Measurements from ENCODE around the gene DDRGK1.

DNA sequence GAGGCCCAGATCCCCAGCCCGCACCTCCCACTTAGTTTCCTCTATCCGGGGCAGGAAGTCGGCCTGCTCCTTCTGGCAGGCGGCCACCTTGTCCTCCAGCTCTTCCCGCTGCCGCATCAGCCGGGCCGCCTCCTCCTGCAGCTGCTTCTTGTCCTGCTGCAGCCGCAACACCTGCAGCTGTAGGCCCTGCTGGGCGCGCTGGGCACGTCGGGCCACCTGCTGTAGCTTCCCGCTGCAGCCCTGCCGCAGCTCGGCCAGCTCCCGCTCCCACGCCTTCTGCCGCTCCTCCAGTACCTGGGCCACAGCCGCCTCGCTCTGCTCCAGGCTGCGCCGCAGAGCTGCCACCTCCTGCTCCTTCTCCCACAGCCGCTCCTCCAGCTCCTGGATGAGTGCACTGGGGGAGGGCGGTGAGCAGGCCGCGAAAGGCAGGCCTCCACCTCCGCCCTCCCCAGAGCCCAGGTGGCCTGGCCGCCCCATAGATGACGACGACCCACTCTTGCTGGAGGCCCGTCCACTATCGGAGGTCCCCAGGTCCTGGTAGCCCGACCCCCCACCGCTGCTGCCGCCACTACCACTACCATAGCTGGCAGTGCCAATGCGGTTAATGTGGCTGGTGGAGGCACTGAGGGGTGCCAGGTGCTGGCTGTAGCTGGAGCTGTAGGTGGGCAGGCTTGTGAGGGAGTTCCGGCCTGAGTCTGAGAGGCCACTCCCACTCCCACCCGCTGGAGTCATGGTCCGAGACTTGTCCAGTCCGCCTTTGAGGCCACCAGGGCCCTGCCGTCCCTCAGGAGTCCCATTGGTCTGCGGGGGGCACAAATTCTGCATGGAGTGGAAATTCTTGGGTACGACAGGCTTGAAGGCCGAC, 38.8 kb downstream of the DDRGK1 start:
- TF ChIP-seq, protein P1, sequence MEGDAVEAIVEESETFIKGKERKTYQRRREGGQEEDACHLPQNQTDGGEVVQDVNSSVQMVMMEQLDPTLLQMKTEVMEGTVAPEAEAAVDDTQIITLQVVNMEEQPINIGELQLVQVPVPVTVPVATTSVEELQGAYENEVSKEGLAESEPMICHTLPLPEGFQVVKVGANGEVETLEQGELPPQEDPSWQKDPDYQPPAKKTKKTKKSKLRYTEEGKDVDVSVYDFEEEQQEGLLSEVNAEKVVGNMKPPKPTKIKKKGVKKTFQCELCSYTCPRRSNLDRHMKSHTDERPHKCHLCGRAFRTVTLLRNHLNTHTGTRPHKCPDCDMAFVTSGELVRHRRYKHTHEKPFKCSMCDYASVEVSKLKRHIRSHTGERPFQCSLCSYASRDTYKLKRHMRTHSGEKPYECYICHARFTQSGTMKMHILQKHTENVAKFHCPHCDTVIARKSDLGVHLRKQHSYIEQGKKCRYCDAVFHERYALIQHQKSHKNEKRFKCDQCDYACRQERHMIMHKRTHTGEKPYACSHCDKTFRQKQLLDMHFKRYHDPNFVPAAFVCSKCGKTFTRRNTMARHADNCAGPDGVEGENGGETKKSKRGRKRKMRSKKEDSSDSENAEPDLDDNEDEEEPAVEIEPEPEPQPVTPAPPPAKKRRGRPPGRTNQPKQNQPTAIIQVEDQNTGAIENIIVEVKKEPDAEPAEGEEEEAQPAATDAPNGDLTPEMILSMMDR (IDR thresholded peaks at IDR 0.05), result no peak
- TF ChIP-seq, protein P2, sequence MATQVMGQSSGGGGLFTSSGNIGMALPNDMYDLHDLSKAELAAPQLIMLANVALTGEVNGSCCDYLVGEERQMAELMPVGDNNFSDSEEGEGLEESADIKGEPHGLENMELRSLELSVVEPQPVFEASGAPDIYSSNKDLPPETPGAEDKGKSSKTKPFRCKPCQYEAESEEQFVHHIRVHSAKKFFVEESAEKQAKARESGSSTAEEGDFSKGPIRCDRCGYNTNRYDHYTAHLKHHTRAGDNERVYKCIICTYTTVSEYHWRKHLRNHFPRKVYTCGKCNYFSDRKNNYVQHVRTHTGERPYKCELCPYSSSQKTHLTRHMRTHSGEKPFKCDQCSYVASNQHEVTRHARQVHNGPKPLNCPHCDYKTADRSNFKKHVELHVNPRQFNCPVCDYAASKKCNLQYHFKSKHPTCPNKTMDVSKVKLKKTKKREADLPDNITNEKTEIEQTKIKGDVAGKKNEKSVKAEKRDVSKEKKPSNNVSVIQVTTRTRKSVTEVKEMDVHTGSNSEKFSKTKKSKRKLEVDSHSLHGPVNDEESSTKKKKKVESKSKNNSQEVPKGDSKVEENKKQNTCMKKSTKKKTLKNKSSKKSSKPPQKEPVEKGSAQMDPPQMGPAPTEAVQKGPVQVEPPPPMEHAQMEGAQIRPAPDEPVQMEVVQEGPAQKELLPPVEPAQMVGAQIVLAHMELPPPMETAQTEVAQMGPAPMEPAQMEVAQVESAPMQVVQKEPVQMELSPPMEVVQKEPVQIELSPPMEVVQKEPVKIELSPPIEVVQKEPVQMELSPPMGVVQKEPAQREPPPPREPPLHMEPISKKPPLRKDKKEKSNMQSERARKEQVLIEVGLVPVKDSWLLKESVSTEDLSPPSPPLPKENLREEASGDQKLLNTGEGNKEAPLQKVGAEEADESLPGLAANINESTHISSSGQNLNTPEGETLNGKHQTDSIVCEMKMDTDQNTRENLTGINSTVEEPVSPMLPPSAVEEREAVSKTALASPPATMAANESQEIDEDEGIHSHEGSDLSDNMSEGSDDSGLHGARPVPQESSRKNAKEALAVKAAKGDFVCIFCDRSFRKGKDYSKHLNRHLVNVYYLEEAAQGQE (IDR thresholded peaks at IDR 0.05; ENCODE audit: insufficient read depth in 1 of 2, low read depth in 2 of 2, low read length in 1 of 2), result no peak
